Hepatocyte (in vitro differentiated cells): ENCODE measurements around the gene ACHE. TPM values are rescaled to one million over a fixed set of nuclear protein-coding genes. Genes with fewer than 3 reads are reported as not detected.

Experiments
- DNase-seq: peaks from one replicate; pipeline ENCODE4 v3.0.0-alpha.2; 2016; ENCODE audit warnings: low spot score
- H2AFZ ChIP-seq: fragments of 200-600 bp; sonication (generic); 2 replicates; pipeline ENCODE4 v1.6.0; 2016; ENCODE audit warnings: antibody characterized with exemption, mild to moderate bottlenecking
- H3K27ac ChIP-seq: fragments of 200-600 bp; sonication (generic); 2 replicates; pipeline ENCODE4 v1.5.1; 2016; ENCODE audit warnings: mild to moderate bottlenecking
- H3K27me3 ChIP-seq: fragments of 200-600 bp; sonication (generic); 2 replicates; pipeline ENCODE4 v1.6.1; 2016
- H3K36me3 ChIP-seq: fragments of 200-600 bp; sonication (generic); replicated peaks from 2 replicates; pipeline ENCODE4 v1.5.1; 2016; ENCODE audit warnings: low read depth; ENCODE audit not compliant: insufficient read depth
- H3K4me1 ChIP-seq: fragments of 200-600 bp; sonication (generic); 2 replicates; pipeline ENCODE4 v1.5.1; 2016; ENCODE audit warnings: mild to moderate bottlenecking, moderate library complexity; ENCODE audit not compliant: insufficient read depth
- H3K4me2 ChIP-seq: fragments of 200-600 bp; sonication (generic); 2 replicates; pipeline ENCODE4 v1.6.0; 2016
- H3K4me3 ChIP-seq: fragments of 200-600 bp; sonication (generic); 2 replicates; pipeline ENCODE4 v1.5.1; 2016; ENCODE audit warnings: mild to moderate bottlenecking
- H3K79me2 ChIP-seq: fragments of 200-600 bp; sonication (generic); 2 replicates; pipeline ENCODE4 v1.6.0; 2017; ENCODE audit warnings: mild to moderate bottlenecking
- H3K9me2 ChIP-seq: fragments of 200-600 bp; sonication (generic); replicated peaks from 2 replicates; pipeline ENCODE4 v1.6.0; 2017; ENCODE audit warnings: mild to moderate bottlenecking; ENCODE audit not compliant: insufficient read depth
- H3K9me3 ChIP-seq: fragments of 200-600 bp; sonication (generic); 2 replicates; pipeline ENCODE4 v1.5.1; 2016; ENCODE audit warnings: low read depth, mild to moderate bottlenecking
- H4K20me1 ChIP-seq: fragments of 200-600 bp; sonication (generic); 2 replicates; pipeline ENCODE4 v1.6.0; 2016; ENCODE audit warnings: mild to moderate bottlenecking; ENCODE audit not compliant: insufficient read depth, poor library complexity, severe bottlenecking
- CTCF ChIP-seq: fragments of 200-600 bp; sonication (generic); IDR thresholded peaks from 2 replicates; pipeline ENCODE4 v1.5.1; 2016; ENCODE audit warnings: antibody characterized with exemption, mild to moderate bottlenecking; ENCODE audit not compliant: poor library complexity
- EZH2 ChIP-seq: fragments of 200-600 bp; sonication (generic); IDR thresholded peaks from 2 replicates; pipeline ENCODE4 v1.6.1; 2016; ENCODE audit warnings: antibody characterized with exemption, mild to moderate bottlenecking, borderline replicate concordance
- EZH2phosphoT487 ChIP-seq: fragments of 200-600 bp; sonication (generic); IDR thresholded peaks from one replicate; pipeline ENCODE4 v1.6.1; 2018; ENCODE audit warnings: antibody characterized with exemption, mild to moderate bottlenecking, low read depth, moderate library complexity; ENCODE audit not compliant: unreplicated experiment, severe bottlenecking
- WGBS: methylation state at CpG from one replicate; pipeline ENCODE4 v1.1.6; 2016; ENCODE audit warnings: low lambda C conversion rate; ENCODE audit errors: missing lambda C conversion rate; 5-methylcytosine and 5-hydroxymethylcytosine counted together
- polyA plus RNA-seq: library from polyadenylated mRNA; unstranded; fragments of >200 nt; fragmentation: Nextera tagmentation; extraction: Ambion mirVana; gene quantifications from 2 replicates; pipeline ENCODE4 v1.2.1, GENCODE V29; 2016
- total RNA-seq: library from RNA; depleted of rRNA; stranded (reverse); fragments of >200 nt; gene quantifications from 2 replicates; pipeline ENCODE4 v1.2.3, GENCODE V29; 2014

The ACHE gene
- total and polyA plus RNA-seq, 2 experiments from 2014 or later = 4.6 to 16.3 TPM

- H3K27ac ChIP-seq = no peak overlapping the region
- no peak overlapping the region for H3K4me3 ChIP-seq
- no peak overlapping the region for H3K4me2 ChIP-seq
- H4K20me1 ChIP-seq = no peaks in the 10 kb centered on the region
- H3K9me2 ChIP-seq = no peaks in the 10 kb centered on the region
- no peaks in the 10 kb centered on the region for H3K36me3 ChIP-seq
- peaks cover 28% of the 10 kb centered on the region for H3K79me2 ChIP-seq
- H3K27me3 ChIP-seq = no peaks in the 10 kb centered on the region
- H3K4me1 ChIP-seq = peaks cover 14% of the 10 kb centered on the region
- H3K9me3 ChIP-seq = no peaks in the 10 kb centered on the region
- TF ChIP-seq CTCF (no peak), EZH2 (no peak), EZH2phosphoT487 (no peak)
- no peak for DNase-seq
- H2AFZ ChIP-seq = no peak overlapping the region
- WGBS = 94% methylated on average over 12 of the region's 12 CpGs
Measured at GRCh38 chr7:100864263-100864845, 31.3 kb downstream of the ACHE start.

GRCh38 chr7:100863406-100863950 lies 32.2 kb downstream of the ACHE start:
- H3K79me2 ChIP-seq = peaks cover 19% of the 10 kb centered on the region
- no peak for DNase-seq
- peaks cover 9% of the 10 kb centered on the region for H3K4me1 ChIP-seq
- no peaks in the 10 kb centered on the region for H3K36me3 ChIP-seq
- no peak overlapping the region for H3K27ac ChIP-seq
- no peak overlapping the region for H2AFZ ChIP-seq
- no peak for TF ChIP-seq CTCF
- H4K20me1 ChIP-seq = no peaks in the 10 kb centered on the region
- 87% methylated on average over 10 of the region's 10 CpGs for WGBS
- H3K9me2 ChIP-seq = no peaks in the 10 kb centered on the region
- no peaks in the 10 kb centered on the region for H3K27me3 ChIP-seq
- H3K4me3 ChIP-seq = no peak overlapping the region
- no peaks in the 10 kb centered on the region for H3K9me3 ChIP-seq
- no peak overlapping the region for H3K4me2 ChIP-seq

GRCh38 chr7:100861616-100861985 lies 34.1 kb downstream of the ACHE start:
- no peaks in the 10 kb centered on the region for H3K27me3 ChIP-seq
- H3K36me3 ChIP-seq = no peaks in the 10 kb centered on the region
- no peaks in the 10 kb centered on the region for H3K9me2 ChIP-seq
- WGBS = 97% methylated on average over 14 of the region's 14 CpGs
- no peak for DNase-seq
- H2AFZ ChIP-seq = no peak overlapping the region
- peaks cover 4% of the 10 kb centered on the region for H3K4me1 ChIP-seq
- no peaks in the 10 kb centered on the region for H4K20me1 ChIP-seq
- H3K79me2 ChIP-seq = peaks cover 3% of the 10 kb centered on the region
- no peak overlapping the region for H3K4me3 ChIP-seq
- no peak overlapping the region for H3K27ac ChIP-seq
- H3K9me3 ChIP-seq = no peaks in the 10 kb centered on the region
- H3K4me2 ChIP-seq = no peak overlapping the region
- TF ChIP-seq CTCF (no peak), EZH2 (no peak), EZH2phosphoT487 (no peak)
